ENCODE data around the gene CATSPERZ. TPM values are rescaled to one million over a fixed set of nuclear protein-coding genes. Genes with fewer than 3 reads are reported as not detected.

CATSPERZ gene, protein sequence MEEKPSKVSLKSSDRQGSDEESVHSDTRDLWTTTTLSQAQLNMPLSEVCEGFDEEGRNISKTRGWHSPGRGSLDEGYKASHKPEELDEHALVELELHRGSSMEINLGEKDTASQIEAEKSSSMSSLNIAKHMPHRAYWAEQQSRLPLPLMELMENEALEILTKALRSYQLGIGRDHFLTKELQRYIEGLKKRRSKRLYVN
- total RNA-seq, result not detected
- polyA plus RNA-seq, result not detected
- long read RNA-seq, donor 1, result 0 reads
- long read RNA-seq, donor 2, partial matches to known transcripts, result 0 of 1 reads
- long read RNA-seq, donor 2, other reads (novel, unspliced or antisense), result 0 of 1 reads
- long read RNA-seq, donor 3, result 0 reads

DNA sequence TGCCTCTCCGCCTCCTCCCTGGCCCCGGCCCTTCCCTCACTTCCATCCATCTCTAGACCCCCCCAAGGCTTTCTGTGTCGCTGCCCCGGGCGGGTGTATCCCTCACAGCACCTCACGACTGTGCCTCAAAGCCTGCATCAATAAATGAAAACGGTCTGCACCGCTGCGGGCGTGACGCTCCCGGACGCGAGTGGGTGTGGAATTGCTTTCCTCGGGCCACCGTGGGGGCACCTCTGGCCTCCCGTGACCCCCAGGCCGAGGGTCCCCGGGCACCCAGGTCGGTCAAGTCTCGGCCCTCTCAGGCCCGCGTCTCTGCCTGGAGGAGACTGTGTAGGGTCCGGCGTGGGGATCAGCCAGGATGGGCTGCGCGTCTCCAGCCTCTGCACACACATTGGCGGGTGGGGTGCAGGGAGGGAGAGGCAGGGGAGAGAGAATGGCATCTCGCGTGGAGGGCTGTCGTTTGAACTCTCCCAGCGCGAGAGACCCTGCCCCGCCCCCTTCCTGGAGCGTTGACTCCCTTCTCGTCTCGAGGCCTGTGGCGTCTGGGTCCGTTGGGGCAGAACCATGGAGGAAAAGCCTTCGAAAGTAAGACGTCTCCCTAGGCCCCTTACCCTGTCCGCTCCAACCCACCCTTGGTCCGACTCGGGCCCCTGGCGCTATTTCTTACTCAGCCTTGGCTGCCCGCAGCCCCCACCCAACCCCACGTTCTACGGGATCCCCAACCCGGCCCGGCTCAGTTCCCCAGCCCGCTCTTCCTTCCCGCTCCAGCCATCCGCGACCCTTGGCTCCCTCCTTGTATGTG, at the start of gene CATSPERZ:
Gene CATSPERZ (plus strand): TSS at position 512 of the 802 bp plus-strand sequence. CDS start 53 bp downstream, at position 565.
- no peak within 1 kb of the TSS for H3K4me3 ChIP-seq
- H3K4me1 ChIP-seq (ENCODE audit: insufficient read depth), result peaks cover 4% of the 10 kb centered on the region
- no peak for TF ChIP-seq EP300 (IDR thresholded peaks at IDR 0.05)
- TF ChIP-seq, protein P1, sequence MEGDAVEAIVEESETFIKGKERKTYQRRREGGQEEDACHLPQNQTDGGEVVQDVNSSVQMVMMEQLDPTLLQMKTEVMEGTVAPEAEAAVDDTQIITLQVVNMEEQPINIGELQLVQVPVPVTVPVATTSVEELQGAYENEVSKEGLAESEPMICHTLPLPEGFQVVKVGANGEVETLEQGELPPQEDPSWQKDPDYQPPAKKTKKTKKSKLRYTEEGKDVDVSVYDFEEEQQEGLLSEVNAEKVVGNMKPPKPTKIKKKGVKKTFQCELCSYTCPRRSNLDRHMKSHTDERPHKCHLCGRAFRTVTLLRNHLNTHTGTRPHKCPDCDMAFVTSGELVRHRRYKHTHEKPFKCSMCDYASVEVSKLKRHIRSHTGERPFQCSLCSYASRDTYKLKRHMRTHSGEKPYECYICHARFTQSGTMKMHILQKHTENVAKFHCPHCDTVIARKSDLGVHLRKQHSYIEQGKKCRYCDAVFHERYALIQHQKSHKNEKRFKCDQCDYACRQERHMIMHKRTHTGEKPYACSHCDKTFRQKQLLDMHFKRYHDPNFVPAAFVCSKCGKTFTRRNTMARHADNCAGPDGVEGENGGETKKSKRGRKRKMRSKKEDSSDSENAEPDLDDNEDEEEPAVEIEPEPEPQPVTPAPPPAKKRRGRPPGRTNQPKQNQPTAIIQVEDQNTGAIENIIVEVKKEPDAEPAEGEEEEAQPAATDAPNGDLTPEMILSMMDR (IDR thresholded peaks at IDR 0.05), result no peak
- no peak for TF ChIP-seq POLR2A (IDR thresholded peaks at IDR 0.05)
- H3K27ac ChIP-seq, result no peak within 1 kb of the TSS
- no peaks in the 10 kb centered on the region for H3K9me3 ChIP-seq
- H3K27me3 ChIP-seq, result peaks cover 10% of the 10 kb centered on the region
- DNase-seq, result peak in 1 of 5 donors; percentile 33
- intact Hi-C loops (cut with DNase I), result loop anchor here in 1 of 4 donors (5.0 to 10.0 kb wide), 2 partner anchors 98 to 295 kb away; no protein-coding TSS in a partner anchor
- H3K36me3 ChIP-seq, result no peaks in the 10 kb centered on the region
- WGBS, 3 donors, result 5 to 8% (median 5%) methylated on average over 50 to 54 of the region's 54 CpGs

DNA sequence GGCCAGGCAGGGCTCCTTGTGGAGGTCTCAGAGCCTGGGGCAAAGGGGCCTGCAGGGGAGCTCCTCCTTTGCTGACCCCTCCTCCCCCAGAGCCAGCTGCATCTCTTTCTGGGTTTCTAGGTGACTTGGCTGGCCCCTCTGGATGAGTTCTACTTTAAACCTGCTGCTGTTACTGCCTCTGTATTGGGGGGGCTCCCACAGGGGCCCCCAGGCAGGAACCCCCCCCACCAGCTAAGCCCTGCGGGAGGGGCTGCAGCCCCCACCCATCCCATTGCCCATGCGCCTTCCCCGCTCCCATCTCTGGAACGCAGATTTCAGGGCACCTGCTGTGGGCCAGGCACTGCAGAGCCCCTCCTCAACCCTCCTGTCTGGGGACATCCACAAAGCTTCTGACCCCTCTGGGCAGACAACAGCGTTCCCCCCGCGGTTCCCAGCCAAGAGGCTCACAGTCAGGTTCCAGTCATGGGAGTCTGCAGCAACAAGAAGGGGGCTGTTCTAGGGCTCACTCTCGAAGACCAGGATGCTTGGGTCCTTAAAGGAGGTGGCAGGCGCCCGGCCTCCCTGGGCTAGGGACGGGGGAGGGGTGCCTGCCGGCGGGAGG, 49.6 kb upstream of the CATSPERZ start:
- Histone ChIP-seq H3K27me3 (no peaks in the 10 kb centered on the region), H3K4me3 (peak overlapping the region; percentile 64), H3K4me1 (ENCODE audit: insufficient read depth) (peaks cover 15% of the 10 kb centered on the region), H3K9me3 (no peaks in the 10 kb centered on the region), H3K36me3 (no peaks in the 10 kb centered on the region), H3K27ac (peak overlapping the region in 1 of 2 donors; percentile 35)
- WGBS, 3 donors, result 15 to 16% (median 15%) methylated on average over 12 to 13 of the region's 13 CpGs
- TF ChIP-seq POLR2A (IDR thresholded peaks at IDR 0.05), result no peak
- TF ChIP-seq EP300 (IDR thresholded peaks at IDR 0.05), result no peak
- TF ChIP-seq, protein P1 (IDR thresholded peaks at IDR 0.05), result no peak
- DNase-seq, result no peak
- intact Hi-C loops (cut with DNase I), result loop anchor here in 1 of 4 donors (5.0 kb wide), 1 partner anchor 48 kb away; no protein-coding TSS in a partner anchor

DNA sequence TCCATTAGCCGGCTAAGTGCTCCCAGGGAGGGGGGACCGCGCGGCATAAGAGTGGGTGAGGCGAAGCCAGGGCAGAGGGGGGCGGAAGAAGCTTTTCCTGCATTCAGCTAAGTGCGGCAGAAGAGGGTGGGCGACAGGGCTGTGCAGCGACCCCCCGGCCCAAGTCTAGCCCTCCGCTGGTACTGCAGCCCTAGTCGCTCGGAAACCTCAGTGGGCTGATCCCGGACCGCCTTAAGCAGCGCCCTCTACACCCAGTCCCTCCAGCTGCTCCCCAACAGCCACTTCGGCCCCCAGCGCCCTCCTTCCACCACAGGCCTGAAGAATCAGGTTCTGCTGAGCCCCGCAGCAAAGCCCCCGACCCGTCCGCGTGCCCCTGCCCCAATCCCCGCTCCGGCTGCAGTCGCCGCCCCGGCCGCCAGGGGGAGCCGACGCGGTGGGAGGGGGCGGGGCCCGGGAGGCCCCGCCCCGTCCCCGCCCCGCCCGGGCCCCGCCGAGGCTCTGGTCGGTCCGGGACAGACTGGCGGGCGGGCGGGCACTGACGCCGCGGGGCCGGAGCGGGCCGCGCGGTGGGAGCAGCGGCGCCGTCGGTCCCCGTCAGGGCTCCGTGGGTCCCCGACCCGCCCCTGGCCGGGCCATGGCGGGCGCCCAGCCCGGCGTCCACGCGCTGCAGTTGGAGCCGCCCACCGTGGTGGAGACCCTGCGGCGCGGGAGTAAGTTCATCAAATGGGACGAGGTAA, 49.0 kb upstream of the CATSPERZ start, which contains the start of gene PLCB3:
Gene PLCB3 (plus strand): TSS at position 515 of the 737 bp plus-strand sequence. CDS start 120 bp downstream, at position 635.
- TF ChIP-seq POLR2A (IDR thresholded peaks at IDR 0.05), result peak; percentile 60
- TF ChIP-seq, protein P1 (IDR thresholded peaks at IDR 0.05), result peak; percentile 61 to 91 (median 89)
- no peak for TF ChIP-seq EP300 (IDR thresholded peaks at IDR 0.05)
- DNase-seq, result peak in 4 of 5 donors; percentile 70 to 84 (median 78)
- Histone ChIP-seq H3K9me3 (no peaks in the 10 kb centered on the region), H3K36me3 (no peaks in the 10 kb centered on the region), H3K27ac (peak within 1 kb of the TSS; percentile 32 to 35), H3K27me3 (no peaks in the 10 kb centered on the region), H3K4me1 (ENCODE audit: insufficient read depth) (peaks cover 10% of the 10 kb centered on the region), H3K4me3 (peak within 1 kb of the TSS; percentile 64)
- 0 to 2% (median 1%) methylated on average over 34 to 75 of the region's 75 CpGs for WGBS, 3 donors
- intact Hi-C loops (cut with DNase I), result loop anchor here in 1 of 4 donors (5.0 kb wide), 1 partner anchor 49 kb away; no protein-coding TSS in a partner anchor

All from ovary (tissue), 10 donors.